ENCODE results near the gene GLP2R.

The GLP2R gene

GRCh38 chr17:9814337-9814945 is 11.3 kb upstream of the GLP2R start:
- DNase-seq, result no peak

DNA sequence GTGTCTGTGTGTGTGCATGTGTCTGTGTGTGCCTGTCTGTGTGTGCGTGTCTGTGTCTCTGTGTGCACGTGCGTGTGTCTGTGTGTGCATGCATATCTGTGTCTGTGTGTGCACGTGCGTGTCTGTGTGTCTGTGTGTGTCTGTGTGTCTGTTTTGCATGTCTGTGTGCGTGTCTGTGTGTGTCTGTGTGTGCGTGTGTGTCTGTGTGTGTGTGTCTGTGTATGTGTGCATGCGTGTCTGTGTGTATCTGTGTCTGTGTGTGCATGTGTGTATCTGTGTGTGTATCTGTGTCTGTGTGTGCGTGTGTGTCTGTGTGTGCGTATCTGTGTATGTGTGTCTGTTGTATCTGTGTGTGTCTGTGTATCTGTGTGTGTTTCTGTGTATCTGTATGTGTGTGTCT is 9.3 kb upstream of the GLP2R start:
- no peak for DNase-seq

GRCh38 chr17:9817086-9817485 is 8.6 kb upstream of the GLP2R start:
- no peak for DNase-seq

- no peak for DNase-seq
Measured at GRCh38 chr17:9818760-9819159, 7.0 kb upstream of the GLP2R start.

GRCh38 chr17:9820448-9820847 is 5.3 kb upstream of the GLP2R start:
- DNase-seq, result no peak

- DNase-seq, result no peak
Measured at GRCh38 chr17:9821921-9822320, 3.8 kb upstream of the GLP2R start, which contains the start of gene GSG1L2. Gene GSG1L2 (minus strand): TSS chr17:9822079. CDS start chr17:9822071, 8 bp downstream.

DNA sequence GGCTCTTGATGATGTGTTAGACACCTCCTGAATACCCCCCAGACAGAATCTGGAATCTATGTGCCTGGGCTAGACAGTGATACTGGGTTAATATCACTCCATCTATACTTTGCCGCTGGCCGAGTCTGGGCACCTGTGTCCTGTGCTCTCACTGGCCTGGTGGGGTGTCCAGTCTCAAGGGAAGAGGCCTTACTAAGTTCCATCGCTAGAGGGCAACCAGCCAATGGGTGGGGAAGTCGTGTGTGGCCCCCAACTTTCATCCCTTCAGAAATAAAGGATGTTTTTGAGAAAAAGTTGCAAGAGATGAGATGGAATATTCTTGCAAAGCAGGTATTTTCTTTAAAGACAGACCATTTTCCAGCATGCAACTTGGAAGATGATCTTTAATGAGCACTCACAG is 1.6 kb upstream of the GLP2R start:
- DNase-seq, result no peak

DNA sequence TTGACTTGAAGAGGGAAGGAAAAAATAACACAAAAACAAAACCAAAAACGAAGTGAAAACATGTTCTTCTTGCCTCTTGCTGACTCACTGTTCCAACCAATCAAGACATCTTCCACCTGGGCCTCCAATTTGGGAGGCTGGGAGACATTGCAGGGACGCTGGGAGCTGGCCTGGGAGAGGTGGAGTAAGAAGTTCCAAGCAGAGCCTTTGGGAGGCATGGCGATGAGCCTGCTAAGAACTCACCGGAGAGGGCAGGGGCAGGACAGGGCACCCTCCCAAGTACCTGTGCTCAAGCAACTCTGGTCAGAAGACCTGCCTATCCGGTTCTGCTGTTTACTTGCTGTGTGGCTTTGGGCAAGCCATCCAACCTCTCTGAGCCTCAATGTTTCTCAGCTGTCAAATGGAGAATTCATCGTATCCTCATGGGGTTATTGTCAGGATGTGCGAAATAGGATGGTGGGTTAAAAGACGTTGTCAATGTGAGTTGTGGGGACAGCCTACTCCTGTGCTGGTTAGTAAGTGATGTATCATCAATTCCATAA is 856 bp upstream of the GLP2R start:
- DNase-seq, result no peak

GRCh38 chr17:9828296-9829295 is 2.9 kb downstream of the GLP2R start:
- no peak for DNase-seq

DNA sequence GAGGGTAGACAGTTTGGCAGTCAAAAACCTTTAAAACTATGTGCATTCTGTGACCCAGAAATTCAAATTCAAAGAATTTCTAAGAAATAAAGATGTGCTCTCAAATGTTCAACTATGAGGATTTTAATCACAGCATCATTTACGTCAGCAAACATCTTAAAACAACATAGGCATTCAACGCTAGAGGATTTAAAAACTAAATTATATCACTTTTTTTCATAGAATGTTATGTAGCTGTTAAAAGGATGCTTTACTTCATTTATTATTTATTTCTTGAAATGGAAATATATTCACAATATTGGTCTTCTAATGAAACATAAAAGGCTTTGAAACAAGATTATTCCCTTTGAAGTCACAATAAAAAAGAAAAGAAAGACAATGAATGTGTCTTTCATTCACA is 3.6 kb downstream of the GLP2R start:
- DNase-seq, result no peak

GRCh38 chr17:9830711-9831110 is 5.0 kb downstream of the GLP2R start:
- no peak for DNase-seq

- no peak for DNase-seq
Measured at GRCh38 chr17:9833922-9834321, 8.2 kb downstream of the GLP2R start.

DNA sequence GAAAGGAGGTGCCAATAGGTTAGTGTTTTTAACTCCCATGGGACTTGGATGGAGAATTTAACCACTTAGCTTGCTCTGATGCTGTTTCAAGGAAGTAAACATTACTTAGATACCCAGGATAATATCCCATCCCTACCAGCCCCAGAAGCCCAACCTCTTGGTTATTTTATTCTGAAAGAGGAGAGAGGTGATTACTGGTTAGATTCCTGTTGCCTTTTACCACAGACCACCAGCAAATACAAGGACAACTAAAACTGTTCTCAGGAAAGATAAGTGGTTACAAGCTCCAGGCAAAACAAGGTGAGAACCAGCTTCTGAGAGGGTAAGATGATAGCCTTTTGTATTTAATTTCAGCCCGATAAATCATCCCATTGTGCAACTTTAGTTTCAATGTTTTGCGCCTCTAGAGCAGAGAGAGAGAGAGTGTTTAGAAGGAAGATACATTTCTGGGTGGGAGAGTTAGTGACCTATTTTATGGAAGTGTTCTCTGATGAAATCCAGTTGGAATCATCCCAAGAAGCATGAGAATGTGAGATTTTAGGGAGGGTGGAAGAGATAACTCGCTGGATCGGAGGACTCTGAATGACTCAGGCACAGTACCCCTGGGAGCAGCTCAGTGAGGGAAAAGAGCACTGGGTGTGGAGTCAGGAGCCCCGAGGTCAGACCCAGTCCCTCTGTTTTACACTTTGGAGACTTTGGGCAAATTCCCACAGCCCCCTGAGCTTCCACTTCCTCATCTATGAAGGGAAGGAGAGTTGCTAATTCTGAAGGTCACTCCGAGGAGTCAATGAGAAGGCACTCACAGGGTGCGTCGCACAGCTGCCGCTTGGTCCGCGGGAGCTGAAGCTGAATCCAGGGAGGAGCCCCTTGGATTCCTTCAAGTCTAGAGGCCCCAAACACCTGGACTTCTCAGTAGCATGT is 12.1 kb downstream of the GLP2R start:
- DNase-seq, result no peak

- DNase-seq, result no peak
Measured at GRCh38 chr17:9839433-9839832, 13.7 kb downstream of the GLP2R start.

- no peak for DNase-seq
Measured at GRCh38 chr17:9842057-9842758, 16.5 kb downstream of the GLP2R start.

- DNase-seq, result no peak
Measured at GRCh38 chr17:9843152-9844010, 17.7 kb downstream of the GLP2R start.

- DNase-seq, result no peak
Measured at GRCh38 chr17:9844153-9844552, 18.4 kb downstream of the GLP2R start.

- DNase-seq, result no peak
Measured at GRCh38 chr17:9845306-9845705, 19.6 kb downstream of the GLP2R start.

DNA sequence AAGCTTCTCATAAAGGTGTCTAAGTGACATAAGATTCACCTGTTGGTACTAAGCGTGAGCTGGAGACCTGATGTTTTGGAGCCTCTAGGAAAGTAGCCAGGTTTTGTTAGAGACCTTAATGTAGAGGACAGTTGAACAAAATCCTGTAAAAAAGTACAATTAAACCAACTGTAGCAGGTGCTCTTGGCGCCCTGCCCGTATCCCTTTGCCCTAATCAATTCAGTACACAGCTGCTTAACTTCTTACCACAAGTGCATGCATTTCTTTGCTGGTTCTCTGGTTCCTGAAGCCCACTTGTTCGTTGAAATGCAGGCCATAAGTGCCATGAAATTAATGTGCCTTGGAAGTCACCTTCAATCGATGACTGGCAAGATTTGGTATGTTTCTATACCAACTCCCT is 24.4 kb downstream of the GLP2R start:
- no peak for DNase-seq

DNA sequence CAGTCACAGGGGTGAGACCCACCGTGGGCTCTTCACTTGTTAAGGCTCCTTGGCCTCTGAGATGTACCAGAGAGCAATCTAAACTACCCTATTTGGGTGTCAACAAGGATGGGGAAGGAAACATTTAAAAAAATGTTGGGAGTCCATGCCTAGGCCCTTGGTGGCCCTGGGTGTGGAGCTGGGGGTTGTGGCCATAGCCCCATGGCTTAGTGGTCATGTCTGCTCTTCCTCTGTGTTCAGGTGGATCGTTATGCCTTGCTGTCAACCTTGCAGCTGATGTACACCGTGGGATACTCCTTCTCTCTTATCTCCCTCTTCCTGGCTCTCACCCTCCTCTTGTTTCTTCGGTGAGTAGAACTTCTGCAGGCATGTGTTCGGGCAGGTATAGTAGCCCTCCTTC is 28.5 kb downstream of the GLP2R start:
- no peak for DNase-seq

- DNase-seq, result no peak
Measured at GRCh38 chr17:9855036-9855435, 29.3 kb downstream of the GLP2R start.

Data from NCI-H446 treated with DMSO at 0.1 percent for 48 hours (cell line).